Smooth muscle cell (in vitro differentiated cells): ENCODE measurements around the gene POLR3A. TPM values are rescaled to one million over a fixed set of nuclear protein-coding genes. Genes with fewer than 3 reads are reported as not detected.

Experiments used
- DNase-seq: peaks from one replicate; lab custom pipeline; 2025; ENCODE audit not compliant: unreplicated experiment; lab: John Stamatoyannopoulos, UW
- H2AFZ ChIP-seq: fragments of 200-600 bp; sonication (generic); 2 replicates; pipeline ENCODE4 v1.6.0; 2016; ENCODE audit warnings: antibody characterized with exemption, low read depth, mild to moderate bottlenecking
- H3F3A ChIP-seq: fragments of 200-600 bp; sonication (generic); 2 replicates; pipeline ENCODE4 v1.6.0; 2017; ENCODE audit warnings: antibody characterized with exemption, low read depth
- H3K27ac ChIP-seq: fragments of 200-600 bp; sonication (generic); 2 replicates; pipeline ENCODE4 v1.5.1; 2016; ENCODE audit warnings: low read depth, mild to moderate bottlenecking
- H3K27me3 ChIP-seq: fragments of 200-600 bp; sonication (generic); 2 replicates; pipeline ENCODE4 v1.6.1; 2016; ENCODE audit warnings: low read depth, mild to moderate bottlenecking
- H3K36me3 ChIP-seq: fragments of 200-600 bp; sonication (generic); 2 replicates; pipeline ENCODE4 v1.5.1; 2016; ENCODE audit warnings: low read depth
- H3K4me1 ChIP-seq: fragments of 200-600 bp; sonication (generic); 2 replicates; pipeline ENCODE4 v1.5.1; 2016; ENCODE audit warnings: low read depth
- H3K4me2 ChIP-seq: fragments of 200-600 bp; sonication (generic); 2 replicates; pipeline ENCODE4 v1.6.0; 2016; ENCODE audit warnings: mild to moderate bottlenecking
- H3K4me3 ChIP-seq: fragments of 200-600 bp; sonication (generic); 2 replicates; pipeline ENCODE4 v1.5.1; 2016; ENCODE audit warnings: mild to moderate bottlenecking
- H3K79me2 ChIP-seq: fragments of 200-600 bp; sonication (generic); 2 replicates; pipeline ENCODE4 v1.6.0; 2016; ENCODE audit warnings: low read depth, mild to moderate bottlenecking
- H3K9ac ChIP-seq: fragments of 200-600 bp; sonication (generic); 2 replicates; pipeline ENCODE4 v1.6.0; 2016; ENCODE audit warnings: low read depth
- H3K9me3 ChIP-seq: fragments of 200-600 bp; sonication (generic); replicated peaks from 2 replicates; pipeline ENCODE4 v1.5.1; 2016; ENCODE audit warnings: low read depth
- H4K20me1 ChIP-seq: fragments of 200-600 bp; sonication (generic); 2 replicates; pipeline ENCODE4 v1.6.0; 2016; ENCODE audit warnings: low read depth
- CTCF ChIP-seq: fragments of 200-600 bp; sonication (generic); IDR thresholded peaks from 2 replicates; pipeline ENCODE4 v1.5.1; 2017; ENCODE audit warnings: borderline replicate concordance, mild to moderate bottlenecking, antibody characterized with exemption; ENCODE audit not compliant: insufficient read depth, poor library complexity, severe bottlenecking
- WGBS: methylation state at CpG from one replicate; pipeline ENCODE4 v1.1.7; 2016; ENCODE audit warnings: low lambda C conversion rate; 5-methylcytosine and 5-hydroxymethylcytosine counted together
- polyA plus RNA-seq: library from polyadenylated mRNA; unstranded; fragments of >200 nt; fragmentation: Nextera tagmentation; extraction: Ambion mirVana; gene quantifications from 2 replicates; pipeline ENCODE4 v1.2.1, GENCODE V29; 2016
- total RNA-seq: library from RNA; depleted of rRNA; stranded (reverse); fragments of >200 nt; gene quantifications from 2 replicates; pipeline ENCODE4 v1.2.3, GENCODE V29; 2014

The POLR3A gene
- total and polyA plus RNA-seq, 2 experiments from 2014 or later: 13.8 to 14.9 TPM

GRCh38 chr10:78028438-78029268 is 662 bp downstream of the POLR3A start:
- H3K79me2 ChIP-seq: peaks cover 26% of the 10 kb centered on the region
- no peaks in the 10 kb centered on the region for H3K9me3 ChIP-seq
- H2AFZ ChIP-seq: peak overlapping the region; percentile 96
- peaks cover 7% of the 10 kb centered on the region for H3K4me1 ChIP-seq
- peaks cover 18% of the 10 kb centered on the region for H3K36me3 ChIP-seq
- peak overlapping the region; percentile 58 for H3K27ac ChIP-seq
- no peak for TF ChIP-seq CTCF
- no peak for DNase-seq
- peak overlapping the region; percentile 91 for H3K4me2 ChIP-seq
- H3K27me3 ChIP-seq: no peaks in the 10 kb centered on the region
- 44% methylated on average over 36 of the region's 36 CpGs for WGBS
- H3K4me3 ChIP-seq: peak overlapping the region; percentile 90
- peaks cover 6% of the 10 kb centered on the region for H4K20me1 ChIP-seq
- H3K9ac ChIP-seq: peak overlapping the region; percentile 84
- H3F3A ChIP-seq: peaks cover 5% of the 10 kb centered on the region

GRCh38 chr10:78025685-78026364 is 3.5 kb downstream of the POLR3A start:
- Histone ChIP-seq H4K20me1 (peaks cover 6% of the 10 kb centered on the region), H3K36me3 (peaks cover 34% of the 10 kb centered on the region), H2AFZ (no peak overlapping the region), H3K79me2 (peaks cover 26% of the 10 kb centered on the region), H3K9ac (no peak overlapping the region), H3K27ac (no peak overlapping the region), H3K4me3 (no peak overlapping the region), H3F3A (peaks cover 5% of the 10 kb centered on the region), H3K4me1 (peaks cover 7% of the 10 kb centered on the region), H3K4me2 (no peak overlapping the region), H3K27me3 (no peaks in the 10 kb centered on the region), H3K9me3 (no peaks in the 10 kb centered on the region)
- no peak for TF ChIP-seq CTCF
- DNase-seq: no peak
- 97% methylated on average over 8 of the region's 8 CpGs for WGBS

- no peaks in the 10 kb centered on the region for H3K27me3 ChIP-seq
- WGBS: 99% methylated on average over 3 of the region's 3 CpGs
- no peak overlapping the region for H3K9ac ChIP-seq
- H3K9me3 ChIP-seq: no peaks in the 10 kb centered on the region
- no peak for DNase-seq
- H3K36me3 ChIP-seq: peaks cover 41% of the 10 kb centered on the region
- no peak for TF ChIP-seq CTCF
- no peak overlapping the region for H2AFZ ChIP-seq
- H3K4me1 ChIP-seq: peaks cover 7% of the 10 kb centered on the region
- H4K20me1 ChIP-seq: peaks cover 6% of the 10 kb centered on the region
- no peak overlapping the region for H3K4me3 ChIP-seq
- H3F3A ChIP-seq: no peaks in the 10 kb centered on the region
- H3K79me2 ChIP-seq: peaks cover 22% of the 10 kb centered on the region
- H3K27ac ChIP-seq: no peak overlapping the region
- no peak overlapping the region for H3K4me2 ChIP-seq
Observed at GRCh38 chr10:78023741-78024140, 5.6 kb downstream of the POLR3A start.
